ENCODE measurements around the gene HSPA8. TPM values are rescaled to one million over a fixed set of nuclear protein-coding genes. Genes with fewer than 3 reads are reported as not detected.
A peak's percentile ranks its signal among the peaks of the same experiment; 100 is the strongest.

The HSPA8 gene
- total RNA-seq, 1 experiment from 2014 or later = 1,124 TPM

GRCh38 chr11:123062892-123063825 is 1.2 kb upstream of the HSPA8 start:
- ATAC-seq (peak; percentile 0), DNase-seq (ENCODE audit: low spot score) (no peak)
- TF ChIP-seq HMGA2 (CRISPR knock-in tag; IDR thresholded peaks at IDR 0.05) = peak; percentile 32; the same call in 1 of the 2 replicates
- TF ChIP-seq FOXP1 (CRISPR knock-in tag; IDR thresholded peaks at IDR 0.05; ENCODE audit: borderline replicate concordance) = 0 out of 2 replicates have a peak, but pooled peaks have one; percentile 5
- TF ChIP-seq, protein P1, sequence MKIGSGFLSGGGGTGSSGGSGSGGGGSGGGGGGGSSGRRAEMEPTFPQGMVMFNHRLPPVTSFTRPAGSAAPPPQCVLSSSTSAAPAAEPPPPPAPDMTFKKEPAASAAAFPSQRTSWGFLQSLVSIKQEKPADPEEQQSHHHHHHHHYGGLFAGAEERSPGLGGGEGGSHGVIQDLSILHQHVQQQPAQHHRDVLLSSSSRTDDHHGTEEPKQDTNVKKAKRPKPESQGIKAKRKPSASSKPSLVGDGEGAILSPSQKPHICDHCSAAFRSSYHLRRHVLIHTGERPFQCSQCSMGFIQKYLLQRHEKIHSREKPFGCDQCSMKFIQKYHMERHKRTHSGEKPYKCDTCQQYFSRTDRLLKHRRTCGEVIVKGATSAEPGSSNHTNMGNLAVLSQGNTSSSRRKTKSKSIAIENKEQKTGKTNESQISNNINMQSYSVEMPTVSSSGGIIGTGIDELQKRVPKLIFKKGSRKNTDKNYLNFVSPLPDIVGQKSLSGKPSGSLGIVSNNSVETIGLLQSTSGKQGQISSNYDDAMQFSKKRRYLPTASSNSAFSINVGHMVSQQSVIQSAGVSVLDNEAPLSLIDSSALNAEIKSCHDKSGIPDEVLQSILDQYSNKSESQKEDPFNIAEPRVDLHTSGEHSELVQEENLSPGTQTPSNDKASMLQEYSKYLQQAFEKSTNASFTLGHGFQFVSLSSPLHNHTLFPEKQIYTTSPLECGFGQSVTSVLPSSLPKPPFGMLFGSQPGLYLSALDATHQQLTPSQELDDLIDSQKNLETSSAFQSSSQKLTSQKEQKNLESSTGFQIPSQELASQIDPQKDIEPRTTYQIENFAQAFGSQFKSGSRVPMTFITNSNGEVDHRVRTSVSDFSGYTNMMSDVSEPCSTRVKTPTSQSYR (CRISPR knock-in tag; IDR thresholded peaks at IDR 0.05) = no peak
- TF ChIP-seq KAT7 (CRISPR knock-in tag; IDR thresholded peaks at IDR 0.05; ENCODE audit: borderline replicate concordance) = peak; percentile 80; the same call in 1 of the 2 replicates
- Mint-ChIP-seq H3K4me3 (peak overlapping the region; percentile 96), H3K27ac (peak overlapping the region; percentile 99), H3K36me3 (peaks cover 40% of the 10 kb centered on the region), H3K27me3 (ENCODE audit: low read depth) (no peaks in the 10 kb centered on the region), H3K4me1 (peaks cover 52% of the 10 kb centered on the region), H3K9me3 (no peaks in the 10 kb centered on the region)
- ChIA-PET CTCF (interaction anchor here (0.8 to 2.4 kb wide), 4 partner anchors 10 to 416 kb away, joined by 3 to 27 read pairs (median 3); no protein-coding TSS in a partner anchor), POLR2A (interaction anchor here (1.0 to 1.3 kb wide), 2 partner anchors 10 to 184 kb away, joined by 5 read pairs; no protein-coding TSS in a partner anchor)

DNA sequence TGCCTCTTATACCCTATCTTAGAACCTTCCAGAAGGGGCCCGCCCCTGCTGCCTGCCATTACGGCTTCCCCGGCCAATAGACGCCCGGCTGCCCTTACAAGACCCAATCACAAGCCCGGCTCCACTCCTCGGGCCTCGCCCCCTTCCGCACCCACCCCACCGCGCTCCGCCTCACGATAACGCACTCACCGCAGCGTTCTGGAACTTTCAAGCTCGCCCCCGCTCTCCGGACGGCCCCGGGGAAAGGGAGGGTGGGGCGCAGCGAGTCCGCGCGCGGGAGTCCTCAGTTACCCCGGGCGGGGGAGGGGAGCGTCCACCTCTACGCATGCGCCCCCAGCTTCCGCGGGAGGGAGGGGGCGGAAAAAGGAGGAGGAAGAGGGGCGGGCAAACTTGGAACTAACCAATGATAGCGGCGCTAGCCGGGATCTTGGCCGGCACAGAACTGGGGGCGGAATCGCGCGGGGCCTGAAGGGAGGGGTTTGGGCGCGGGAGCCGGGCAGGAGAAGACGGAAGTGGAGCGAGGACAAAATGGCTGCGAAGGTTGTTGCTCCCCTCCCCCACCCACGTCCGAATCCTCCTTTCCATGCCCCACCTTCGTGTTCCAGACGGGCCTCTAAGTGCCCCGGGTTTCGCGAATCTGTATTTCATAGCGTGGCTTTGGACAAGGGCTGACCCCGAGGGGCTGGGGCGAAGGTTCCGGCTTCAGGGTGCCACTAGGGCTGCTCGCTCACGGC is 389 bp upstream of the HSPA8 start:
- Mint-ChIP-seq H3K4me1 (peaks cover 57% of the 10 kb centered on the region), H3K27me3 (ENCODE audit: low read depth) (no peaks in the 10 kb centered on the region), H3K4me3 (peak overlapping the region; percentile 96), H3K27ac (peak overlapping the region; percentile 91), H3K36me3 (peaks cover 48% of the 10 kb centered on the region), H3K9me3 (no peaks in the 10 kb centered on the region)
- ChIA-PET POLR2A (interaction anchor here (0.5 to 1.3 kb wide), 14 partner anchors 8 to 487 kb away, joined by 3 to 6 read pairs (median 3); partner anchors contain the start of gene CLMP), CTCF (interaction anchor here (0.6 to 2.4 kb wide), 8 partner anchors 9 to 423 kb away, joined by 3 to 27 read pairs (median 4); no protein-coding TSS in a partner anchor)
- ATAC-seq (peak; percentile 91), DNase-seq (ENCODE audit: low spot score) (peak; percentile 97)
- no peak for TF ChIP-seq OVOL2 (CRISPR knock-in tag; IDR thresholded peaks at IDR 0.05; ENCODE audit: borderline replicate concordance)
- TF ChIP-seq ATF2 (CRISPR knock-in tag; IDR thresholded peaks at IDR 0.05; ENCODE audit: borderline replicate concordance, low read depth) = no peak
- TF ChIP-seq, protein P2, sequence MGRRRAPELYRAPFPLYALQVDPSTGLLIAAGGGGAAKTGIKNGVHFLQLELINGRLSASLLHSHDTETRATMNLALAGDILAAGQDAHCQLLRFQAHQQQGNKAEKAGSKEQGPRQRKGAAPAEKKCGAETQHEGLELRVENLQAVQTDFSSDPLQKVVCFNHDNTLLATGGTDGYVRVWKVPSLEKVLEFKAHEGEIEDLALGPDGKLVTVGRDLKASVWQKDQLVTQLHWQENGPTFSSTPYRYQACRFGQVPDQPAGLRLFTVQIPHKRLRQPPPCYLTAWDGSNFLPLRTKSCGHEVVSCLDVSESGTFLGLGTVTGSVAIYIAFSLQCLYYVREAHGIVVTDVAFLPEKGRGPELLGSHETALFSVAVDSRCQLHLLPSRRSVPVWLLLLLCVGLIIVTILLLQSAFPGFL (CRISPR knock-in tag; IDR thresholded peaks at IDR 0.05; ENCODE audit: borderline replicate concordance) = no peak
- TF ChIP-seq FOXP1 (CRISPR knock-in tag; IDR thresholded peaks at IDR 0.05; ENCODE audit: borderline replicate concordance) = peak; percentile 45; the same call in 1 of the 2 replicates
- peak; percentile 80 for TF ChIP-seq MYBL2 (CRISPR knock-in tag; IDR thresholded peaks at IDR 0.05)
- no peak for TF ChIP-seq AR (CRISPR knock-in tag; IDR thresholded peaks at IDR 0.05)
- TF ChIP-seq NFYB (CRISPR knock-in tag; conservative IDR thresholded peaks at IDR 0.05; ENCODE audit: low read depth) = peak; percentile 67
- TF ChIP-seq, protein P3, sequence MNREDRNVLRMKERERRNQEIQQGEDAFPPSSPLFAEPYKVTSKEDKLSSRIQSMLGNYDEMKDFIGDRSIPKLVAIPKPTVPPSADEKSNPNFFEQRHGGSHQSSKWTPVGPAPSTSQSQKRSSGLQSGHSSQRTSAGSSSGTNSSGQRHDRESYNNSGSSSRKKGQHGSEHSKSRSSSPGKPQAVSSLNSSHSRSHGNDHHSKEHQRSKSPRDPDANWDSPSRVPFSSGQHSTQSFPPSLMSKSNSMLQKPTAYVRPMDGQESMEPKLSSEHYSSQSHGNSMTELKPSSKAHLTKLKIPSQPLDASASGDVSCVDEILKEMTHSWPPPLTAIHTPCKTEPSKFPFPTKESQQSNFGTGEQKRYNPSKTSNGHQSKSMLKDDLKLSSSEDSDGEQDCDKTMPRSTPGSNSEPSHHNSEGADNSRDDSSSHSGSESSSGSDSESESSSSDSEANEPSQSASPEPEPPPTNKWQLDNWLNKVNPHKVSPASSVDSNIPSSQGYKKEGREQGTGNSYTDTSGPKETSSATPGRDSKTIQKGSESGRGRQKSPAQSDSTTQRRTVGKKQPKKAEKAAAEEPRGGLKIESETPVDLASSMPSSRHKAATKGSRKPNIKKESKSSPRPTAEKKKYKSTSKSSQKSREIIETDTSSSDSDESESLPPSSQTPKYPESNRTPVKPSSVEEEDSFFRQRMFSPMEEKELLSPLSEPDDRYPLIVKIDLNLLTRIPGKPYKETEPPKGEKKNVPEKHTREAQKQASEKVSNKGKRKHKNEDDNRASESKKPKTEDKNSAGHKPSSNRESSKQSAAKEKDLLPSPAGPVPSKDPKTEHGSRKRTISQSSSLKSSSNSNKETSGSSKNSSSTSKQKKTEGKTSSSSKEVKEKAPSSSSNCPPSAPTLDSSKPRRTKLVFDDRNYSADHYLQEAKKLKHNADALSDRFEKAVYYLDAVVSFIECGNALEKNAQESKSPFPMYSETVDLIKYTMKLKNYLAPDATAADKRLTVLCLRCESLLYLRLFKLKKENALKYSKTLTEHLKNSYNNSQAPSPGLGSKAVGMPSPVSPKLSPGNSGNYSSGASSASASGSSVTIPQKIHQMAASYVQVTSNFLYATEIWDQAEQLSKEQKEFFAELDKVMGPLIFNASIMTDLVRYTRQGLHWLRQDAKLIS (CRISPR knock-in tag; IDR thresholded peaks at IDR 0.05; ENCODE audit: borderline replicate concordance) = no peak
- TF ChIP-seq CREB1 (CRISPR knock-in tag; IDR thresholded peaks at IDR 0.05) = no peak
- TF ChIP-seq CTCF (IDR thresholded peaks at IDR 0.05) = no peak
- TF ChIP-seq JUN (CRISPR knock-in tag; IDR thresholded peaks at IDR 0.05) = no peak

Data from WTC11 (cell line).